ENCODE results near the gene CCNE1.

DNA sequence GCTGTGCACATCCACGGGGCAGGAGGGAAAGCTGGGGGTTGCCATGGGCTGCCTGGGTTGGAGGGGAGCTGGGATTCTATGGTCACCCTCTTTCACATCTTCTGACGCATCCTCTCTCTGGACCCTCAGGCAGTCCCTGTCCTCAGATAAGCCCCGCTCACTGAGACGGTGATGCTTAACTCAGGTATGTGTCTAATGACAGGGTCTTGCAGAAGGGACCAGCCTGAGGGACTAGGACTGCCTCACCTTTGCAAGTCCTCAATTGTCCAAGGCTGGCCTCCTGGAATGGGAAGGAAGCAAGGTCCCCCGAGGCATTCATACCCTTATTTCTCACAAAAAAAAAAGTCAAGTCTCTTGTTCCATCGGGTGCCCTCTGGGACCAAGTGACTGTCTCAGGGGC, 37.7 kb upstream of the CCNE1 start:
- TF ChIP-seq, protein P1, sequence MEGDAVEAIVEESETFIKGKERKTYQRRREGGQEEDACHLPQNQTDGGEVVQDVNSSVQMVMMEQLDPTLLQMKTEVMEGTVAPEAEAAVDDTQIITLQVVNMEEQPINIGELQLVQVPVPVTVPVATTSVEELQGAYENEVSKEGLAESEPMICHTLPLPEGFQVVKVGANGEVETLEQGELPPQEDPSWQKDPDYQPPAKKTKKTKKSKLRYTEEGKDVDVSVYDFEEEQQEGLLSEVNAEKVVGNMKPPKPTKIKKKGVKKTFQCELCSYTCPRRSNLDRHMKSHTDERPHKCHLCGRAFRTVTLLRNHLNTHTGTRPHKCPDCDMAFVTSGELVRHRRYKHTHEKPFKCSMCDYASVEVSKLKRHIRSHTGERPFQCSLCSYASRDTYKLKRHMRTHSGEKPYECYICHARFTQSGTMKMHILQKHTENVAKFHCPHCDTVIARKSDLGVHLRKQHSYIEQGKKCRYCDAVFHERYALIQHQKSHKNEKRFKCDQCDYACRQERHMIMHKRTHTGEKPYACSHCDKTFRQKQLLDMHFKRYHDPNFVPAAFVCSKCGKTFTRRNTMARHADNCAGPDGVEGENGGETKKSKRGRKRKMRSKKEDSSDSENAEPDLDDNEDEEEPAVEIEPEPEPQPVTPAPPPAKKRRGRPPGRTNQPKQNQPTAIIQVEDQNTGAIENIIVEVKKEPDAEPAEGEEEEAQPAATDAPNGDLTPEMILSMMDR (IDR thresholded peaks at IDR 0.05 in 4 of 5, conservative IDR thresholded peaks at IDR 0.05 in 1 of 5), result no peak
- no peak for TF ChIP-seq POLR2A (IDR thresholded peaks at IDR 0.05)
